GM19035 (cell line): ENCODE data around the gene NADK2.
"Not testable (repeated sequence)": the region's sequence is repeated elsewhere in the genome, so short reads cannot be mapped to it uniquely, and the experiment has no call there.

ENCODE experiments used
- ATAC-seq: cut with Tn5 transposase; IDR thresholded peaks from one replicate; pipeline ENCODE4 v1.9.1; 2021; ENCODE audit not compliant: unreplicated experiment

NADK2 gene, protein sequence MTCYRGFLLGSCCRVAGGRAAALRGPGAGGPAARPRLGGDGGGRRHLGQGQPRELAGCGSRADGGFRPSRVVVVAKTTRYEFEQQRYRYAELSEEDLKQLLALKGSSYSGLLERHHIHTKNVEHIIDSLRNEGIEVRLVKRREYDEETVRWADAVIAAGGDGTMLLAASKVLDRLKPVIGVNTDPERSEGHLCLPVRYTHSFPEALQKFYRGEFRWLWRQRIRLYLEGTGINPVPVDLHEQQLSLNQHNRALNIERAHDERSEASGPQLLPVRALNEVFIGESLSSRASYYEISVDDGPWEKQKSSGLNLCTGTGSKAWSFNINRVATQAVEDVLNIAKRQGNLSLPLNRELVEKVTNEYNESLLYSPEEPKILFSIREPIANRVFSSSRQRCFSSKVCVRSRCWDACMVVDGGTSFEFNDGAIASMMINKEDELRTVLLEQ

DNA sequence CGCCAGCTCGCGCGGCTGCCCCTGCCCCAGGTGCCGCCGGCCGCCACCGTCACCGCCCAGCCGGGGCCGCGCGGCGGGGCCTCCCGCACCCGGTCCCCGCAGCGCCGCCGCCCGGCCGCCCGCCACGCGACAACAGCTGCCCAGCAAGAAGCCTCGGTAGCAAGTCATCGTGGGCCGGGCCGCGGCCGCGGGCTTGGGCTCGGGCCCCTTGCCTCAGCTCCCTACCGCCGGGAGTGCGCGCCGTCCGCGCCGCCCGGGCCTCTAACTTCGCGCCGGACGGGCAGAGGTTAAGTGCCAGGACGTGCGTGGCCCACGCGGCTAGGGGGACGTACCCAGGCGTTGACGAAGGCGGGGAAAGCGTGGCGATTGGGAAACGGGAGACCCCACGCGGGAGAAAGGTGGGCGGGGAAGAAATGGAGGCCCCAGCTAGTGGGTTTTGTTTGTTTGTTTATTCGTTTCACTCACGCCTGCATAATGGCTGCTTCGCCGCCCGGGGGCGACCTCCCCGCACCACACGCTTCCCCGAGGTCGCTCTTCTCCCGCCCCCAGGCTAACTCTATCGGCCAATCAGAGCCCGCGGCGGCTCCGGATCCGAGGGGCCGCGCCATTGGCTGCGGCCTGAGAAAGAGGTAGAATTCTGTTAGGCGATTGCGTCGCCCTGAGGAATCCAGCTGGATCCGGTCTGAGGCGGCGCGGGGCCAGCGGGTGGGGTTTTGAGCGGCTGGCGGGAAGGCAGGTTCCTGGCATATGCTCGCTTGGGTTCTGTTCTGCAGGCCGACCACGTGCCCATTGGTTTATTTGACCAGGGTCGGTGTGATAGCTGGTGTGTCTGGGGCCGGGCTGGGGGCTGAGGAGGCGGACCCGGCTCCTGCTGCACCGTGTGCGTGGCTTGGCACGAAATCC is at the start of gene NADK2:
Gene NADK2, minus strand, starts transcription at position 295 of the 903 bp plus-strand sequence. Its CDS starts 127 bp downstream, at position 168.
- ATAC-seq = peak; percentile 89

DNA sequence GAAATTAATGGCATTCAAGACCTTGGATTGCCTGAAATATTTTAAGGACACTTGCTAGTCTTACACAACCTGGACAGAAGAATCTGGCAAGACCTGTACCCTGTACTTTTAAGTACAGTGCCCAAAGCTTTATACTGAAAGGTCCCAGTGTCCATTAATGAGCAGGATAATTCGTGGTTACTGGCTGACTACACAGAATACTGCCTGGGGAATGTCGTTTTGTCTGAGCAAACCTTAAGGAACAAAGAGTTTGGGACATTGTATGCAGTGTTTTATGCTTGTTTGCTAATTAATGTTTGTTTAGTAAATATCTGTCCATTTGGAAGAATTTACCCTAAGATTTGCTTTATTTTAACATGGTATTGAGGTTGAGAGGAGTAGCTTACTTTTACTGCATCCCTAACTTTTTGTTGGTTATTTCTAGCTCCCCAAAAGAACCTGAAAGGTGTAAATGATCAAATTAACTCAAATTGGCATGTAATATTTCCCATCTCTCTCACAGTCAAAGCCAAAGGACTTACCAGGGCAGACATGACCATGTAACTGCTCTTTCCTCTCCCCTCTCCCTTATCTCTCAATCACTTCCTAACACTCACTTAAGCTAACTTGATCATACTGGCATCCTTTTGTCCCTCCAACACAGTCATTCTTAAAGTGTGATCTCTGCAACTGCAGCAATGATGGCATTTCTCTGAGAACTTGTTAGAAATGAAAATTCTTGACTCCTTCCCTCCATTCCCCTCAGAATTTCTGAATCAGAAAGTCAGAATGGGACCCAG is 44.3 kb upstream of the NADK2 start:
- no peak for ATAC-seq

DNA sequence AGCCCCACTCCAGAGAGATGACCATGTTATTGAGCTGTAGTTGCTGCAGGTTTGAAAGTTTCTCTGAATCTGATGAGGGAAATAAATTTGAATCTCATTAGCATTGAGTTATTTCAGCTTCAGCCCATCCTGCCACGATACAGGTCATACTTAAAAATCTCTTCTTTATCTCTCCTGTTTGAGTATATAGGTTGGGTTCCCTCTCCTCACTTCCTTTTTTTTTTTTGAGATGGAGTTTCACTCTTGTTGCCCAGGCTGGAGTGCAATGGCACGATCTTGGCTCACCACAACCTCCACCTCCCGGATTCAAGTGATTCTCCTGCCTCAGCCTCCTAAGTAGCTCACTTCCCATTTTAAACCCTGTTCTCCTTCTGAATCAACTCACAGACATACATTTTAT is 42.0 kb upstream of the NADK2 start:
- not testable (repeated sequence) for ATAC-seq

DNA sequence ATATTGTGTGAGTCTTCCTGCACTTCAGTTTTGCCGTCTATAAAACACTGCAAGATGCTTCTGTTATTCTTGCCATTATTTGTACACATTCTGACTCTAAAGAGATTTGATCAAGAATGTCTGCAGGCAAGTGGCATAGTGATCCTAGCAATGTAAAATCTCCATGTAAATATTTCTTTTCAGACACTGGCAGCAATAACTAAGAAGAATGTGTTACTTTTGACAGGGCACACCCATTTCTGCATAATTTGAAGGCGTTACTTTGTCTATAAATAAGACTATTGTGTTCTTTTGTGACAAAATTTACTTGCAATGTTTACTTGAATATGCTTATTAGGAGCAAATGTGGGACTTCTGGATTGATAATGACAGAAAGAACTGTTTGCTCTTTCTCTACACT is 39.9 kb upstream of the NADK2 start:
- no peak for ATAC-seq

DNA sequence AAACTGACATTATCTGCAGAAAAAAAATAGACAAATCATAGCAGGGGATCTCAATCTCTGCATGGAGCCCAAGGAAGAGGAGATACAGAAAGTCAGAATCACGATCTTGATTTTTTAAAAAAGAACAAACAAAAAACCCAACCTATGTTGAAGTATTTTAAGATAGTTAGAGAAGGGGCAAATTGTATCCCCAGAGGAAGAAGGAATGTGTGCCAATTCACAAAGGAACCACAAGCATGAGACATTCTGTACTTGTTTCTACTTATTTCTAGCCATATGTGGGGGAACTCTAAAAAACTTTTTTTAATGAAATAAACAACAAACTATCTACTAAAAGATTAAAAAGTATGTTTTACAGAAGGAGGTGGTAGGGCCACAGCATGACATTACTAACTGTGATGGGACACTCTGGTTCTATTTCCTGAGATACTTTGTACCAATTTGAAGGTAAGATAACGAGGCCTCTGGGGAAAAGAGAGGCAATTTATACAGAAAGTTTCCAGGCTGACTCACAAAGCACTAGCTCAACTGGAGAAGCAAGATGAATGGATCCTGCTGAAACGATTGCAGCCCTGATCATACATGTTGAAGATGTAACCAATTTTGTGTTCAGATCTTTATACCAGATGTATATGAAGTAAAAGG is 37.5 kb upstream of the NADK2 start:
- ATAC-seq = no peak

DNA sequence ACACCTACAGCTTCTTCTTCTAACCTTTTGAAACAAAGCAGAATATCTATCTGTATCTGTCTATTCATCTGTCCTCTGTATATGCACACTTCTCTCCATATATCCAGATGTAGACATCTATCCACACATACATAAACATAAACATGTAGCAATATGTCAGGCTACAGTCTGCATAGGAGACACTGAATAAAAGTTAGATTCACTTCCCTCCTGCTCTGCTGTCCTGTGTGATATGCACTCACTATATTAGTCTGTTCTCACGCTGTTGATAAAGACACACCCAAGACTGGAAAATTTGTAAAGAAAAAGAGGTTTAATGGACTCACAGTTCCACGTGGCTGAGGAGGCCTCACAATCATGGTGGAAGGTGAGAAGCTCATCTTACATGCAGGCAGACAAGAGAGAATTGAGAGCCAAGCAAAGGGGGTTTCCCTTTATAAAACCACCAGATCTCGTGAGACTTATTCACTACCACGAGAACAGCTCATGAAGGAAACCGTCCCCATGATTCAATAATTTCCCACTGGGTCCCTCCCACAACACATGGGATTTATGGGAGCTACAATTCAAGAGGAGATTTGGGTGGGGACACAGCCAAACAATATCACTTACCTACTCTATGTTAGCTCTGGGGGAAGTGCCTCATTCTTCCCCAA is 35.9 kb upstream of the NADK2 start:
- ATAC-seq = no peak

DNA sequence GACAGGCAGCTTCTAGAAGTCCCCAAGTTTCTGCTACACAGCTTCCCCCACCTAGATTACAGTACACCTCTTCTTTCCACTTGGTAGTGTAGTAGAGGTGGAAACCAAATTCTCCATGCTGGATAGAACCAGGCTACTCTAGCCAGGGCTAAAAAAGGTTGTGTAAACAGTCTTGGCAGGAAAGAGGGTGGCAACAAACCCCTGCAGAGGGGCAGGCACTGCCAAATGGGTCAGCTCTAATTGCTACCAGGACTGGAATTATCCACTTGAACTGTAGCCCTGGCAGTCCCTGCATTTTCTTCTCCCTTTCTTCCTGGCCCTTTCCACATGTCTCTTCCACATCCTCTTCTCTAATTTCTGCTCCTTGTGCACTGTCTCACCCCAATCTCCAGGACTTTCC is 35.1 kb upstream of the NADK2 start:
- ATAC-seq = no peak

DNA sequence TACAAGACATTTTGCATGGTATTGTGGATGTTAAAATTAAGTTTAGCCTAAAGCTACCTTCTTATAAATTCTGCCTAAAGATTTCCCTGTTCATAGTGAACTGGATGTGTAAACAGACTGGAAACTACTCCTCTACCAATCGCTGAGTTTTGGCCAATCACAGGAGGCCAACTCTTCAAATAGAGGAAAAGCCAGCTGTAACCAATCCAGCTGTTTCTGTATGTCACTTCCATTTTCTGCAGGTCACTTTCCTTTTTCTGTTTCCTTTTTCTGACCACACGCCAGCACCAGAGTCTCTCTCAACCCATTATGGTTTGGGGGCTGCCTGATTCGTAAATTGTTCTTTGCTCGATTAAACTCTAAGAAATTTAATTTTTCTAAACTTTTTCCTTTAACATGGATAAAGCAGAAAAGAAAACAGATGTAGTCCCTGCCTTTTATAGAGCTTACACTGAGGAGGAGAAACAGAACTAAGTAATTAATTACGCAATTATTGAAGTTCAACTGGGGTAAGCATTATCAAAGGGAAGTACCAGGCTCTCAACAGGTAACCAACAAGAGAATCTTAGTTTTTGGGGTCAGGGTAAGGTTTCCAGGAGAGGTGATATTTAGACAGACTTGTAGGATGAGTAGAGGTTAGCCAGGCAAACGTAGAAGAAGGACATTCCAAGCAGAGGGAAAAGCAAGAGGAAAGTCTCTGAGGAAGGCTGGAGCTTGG is 32.2 kb upstream of the NADK2 start:
- no peak for ATAC-seq

DNA sequence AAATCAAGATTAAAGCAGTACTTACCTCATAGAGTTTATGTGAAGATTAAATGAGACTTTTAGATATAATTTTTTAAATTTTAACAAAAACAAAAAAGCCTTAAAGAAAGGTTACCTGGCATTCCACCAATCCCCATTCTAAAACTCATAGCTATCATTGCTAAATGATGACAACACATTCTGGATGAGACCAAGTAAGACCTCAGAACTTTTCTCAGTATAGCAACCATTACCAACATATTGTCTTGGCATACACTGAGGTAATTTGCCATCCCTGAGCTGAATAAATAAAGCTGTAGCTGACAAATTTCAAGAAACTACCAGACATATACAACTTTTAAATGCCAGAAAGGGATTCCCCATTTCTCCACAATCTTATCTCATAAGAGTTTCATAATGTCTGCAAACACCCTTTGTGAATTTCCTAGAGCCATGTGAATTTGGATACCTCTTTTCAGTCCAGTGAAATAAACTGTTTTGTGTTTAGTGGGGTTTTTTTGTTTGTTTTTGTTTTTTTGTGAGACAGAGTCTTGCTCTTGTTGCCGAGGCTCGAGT is 30.5 kb upstream of the NADK2 start:
- no peak for ATAC-seq

DNA sequence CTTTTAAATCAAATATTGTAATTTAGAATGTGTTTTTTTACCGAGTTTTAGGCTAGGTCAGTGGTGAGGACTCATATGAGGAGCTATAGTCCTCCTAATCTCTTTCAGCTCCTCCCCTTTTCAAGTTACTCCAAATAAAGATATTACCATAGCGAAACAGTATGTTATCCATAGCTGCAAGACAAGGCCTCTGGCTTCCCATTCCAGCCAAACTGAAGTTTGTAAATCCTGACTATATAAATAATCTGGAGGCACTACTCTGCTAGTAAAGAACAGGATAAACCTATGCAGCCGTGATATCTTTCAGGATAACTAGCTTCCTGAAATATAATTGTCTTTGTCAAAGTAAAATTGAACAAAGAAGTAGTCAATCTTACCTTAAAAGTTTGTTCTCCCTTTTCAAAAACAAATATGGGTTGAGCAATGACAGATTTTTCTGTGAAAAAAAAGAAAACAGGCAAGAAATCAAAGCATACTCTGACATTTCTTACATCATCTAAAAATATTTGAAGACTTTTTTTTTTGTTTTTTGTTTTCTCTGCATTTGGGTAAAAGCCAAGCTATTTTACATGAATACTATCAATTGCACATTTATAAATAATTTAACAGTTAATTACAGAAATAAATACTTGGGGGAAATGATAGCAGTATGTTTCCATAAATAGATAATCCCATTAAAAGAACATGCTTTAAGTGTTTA is 29.3 kb upstream of the NADK2 start:
- no peak for ATAC-seq

DNA sequence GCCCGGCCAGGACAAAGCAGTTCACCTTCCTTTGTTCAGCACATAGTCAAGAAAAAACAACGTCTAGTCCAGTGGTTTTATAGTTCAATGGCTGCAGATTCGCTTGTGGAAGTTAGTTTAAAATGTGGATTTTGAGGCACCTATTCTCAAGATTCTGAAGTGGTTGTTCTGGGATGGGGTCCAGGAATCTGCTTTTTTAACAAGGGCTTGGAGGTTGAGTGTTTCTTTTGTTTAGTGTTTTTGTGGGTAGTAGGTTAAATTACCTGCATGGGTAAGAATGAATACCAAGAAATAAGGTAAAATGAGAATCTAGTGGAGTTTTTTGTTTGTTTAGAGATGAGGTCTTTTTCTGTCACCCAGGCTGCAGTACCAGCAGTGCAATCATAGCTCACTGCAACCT is 28.4 kb upstream of the NADK2 start:
- no peak for ATAC-seq

DNA sequence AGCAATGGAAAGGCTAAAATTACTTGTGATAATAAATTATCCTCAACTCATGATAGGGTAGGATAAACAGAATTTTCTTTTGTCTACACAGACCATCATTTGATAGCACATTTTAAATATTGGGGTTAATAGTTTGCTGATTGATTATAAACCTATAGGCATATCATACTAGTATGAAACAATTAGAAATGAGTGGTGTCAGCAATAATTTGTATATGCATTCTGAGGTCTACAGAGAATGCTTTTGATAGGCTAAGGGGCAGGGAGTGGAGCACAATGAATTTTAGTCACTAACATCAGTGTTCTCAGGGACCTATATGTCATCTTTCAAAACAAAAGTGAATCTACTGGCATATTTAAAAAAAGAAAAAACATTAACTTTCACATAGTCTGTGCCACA is 27.8 kb upstream of the NADK2 start:
- no peak for ATAC-seq

DNA sequence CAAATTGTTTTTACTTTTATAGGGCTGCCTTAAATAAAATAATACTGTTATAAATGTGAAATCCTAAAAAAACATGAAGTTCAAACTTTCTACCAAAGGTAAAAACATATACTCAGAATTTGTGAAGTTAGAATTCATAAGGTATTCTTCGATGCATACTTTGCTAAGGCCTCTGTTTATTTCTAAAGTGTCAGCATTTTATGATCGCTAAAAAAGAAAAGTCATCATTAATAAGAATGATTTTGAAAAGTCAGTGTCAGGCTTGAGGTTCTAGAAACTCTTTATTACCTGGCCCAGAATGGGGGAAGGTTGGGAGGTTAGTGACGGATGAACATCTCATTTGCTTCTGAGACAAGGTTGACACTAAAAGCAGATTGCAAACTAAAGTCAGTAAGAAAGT is 26.2 kb upstream of the NADK2 start:
- ATAC-seq = no peak

DNA sequence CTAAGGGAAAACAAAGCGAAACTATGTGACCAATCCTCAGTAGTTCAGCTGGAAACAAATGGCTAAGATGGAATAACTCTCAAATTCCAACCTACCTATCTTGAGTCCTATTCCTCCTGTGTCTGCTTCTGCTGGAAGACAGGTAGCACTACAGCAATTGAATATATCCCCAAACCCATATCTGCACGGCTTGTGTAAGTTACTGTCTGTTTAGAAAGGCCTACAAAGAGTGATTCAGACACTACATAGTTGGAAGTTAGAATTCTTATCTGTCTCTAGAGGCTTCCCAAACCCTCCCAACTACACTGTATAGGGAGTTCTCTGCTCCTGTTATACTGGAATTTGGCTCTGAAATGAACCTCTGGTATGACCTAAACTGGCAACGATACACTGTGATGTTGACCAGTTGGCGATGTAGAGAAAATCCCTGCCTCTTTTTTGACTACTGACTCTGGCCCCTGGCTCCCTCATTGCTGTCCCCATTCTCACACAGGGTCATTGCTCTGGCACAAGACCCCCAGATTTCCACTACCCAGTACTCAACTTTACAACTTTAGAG is 22.6 kb upstream of the NADK2 start:
- no peak for ATAC-seq

DNA sequence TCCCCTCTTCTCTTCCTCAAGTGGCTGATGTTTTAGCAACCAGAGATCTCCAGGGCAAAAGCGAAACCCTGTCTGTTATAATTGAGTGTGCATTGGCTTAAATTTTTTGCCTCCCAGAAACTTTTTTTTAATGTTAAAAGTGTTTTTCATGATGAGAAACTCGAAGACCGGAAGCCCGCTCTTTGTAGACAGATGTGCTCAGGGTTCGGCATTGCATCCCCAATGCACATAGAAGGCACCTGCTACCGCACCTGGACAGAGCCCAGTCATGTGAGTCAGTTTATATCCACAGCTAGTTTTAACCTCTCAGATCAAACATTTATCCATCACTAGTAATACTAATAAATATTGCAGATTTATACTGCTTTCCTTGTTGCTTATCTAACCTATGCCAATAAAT is 19.5 kb upstream of the NADK2 start:
- ATAC-seq = no peak

DNA sequence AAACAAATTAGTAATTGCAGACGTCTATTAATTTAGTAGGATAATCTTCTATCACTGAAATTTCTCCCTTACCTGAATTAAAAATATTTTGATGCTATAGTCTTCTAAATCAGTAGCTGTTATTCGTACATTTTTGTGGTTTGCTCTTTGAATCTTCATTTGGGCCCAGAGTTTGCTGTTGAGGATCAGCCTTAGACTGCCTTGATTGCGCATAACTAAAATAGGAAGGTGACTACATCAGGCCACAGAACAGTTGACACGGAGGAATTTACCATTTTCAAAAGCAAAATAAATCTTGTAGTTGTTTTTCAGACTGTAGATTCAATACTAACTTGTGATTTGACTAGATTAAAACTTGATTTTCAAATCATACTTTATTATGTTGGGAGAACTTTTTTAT is 11.8 kb upstream of the NADK2 start:
- no peak for ATAC-seq

DNA sequence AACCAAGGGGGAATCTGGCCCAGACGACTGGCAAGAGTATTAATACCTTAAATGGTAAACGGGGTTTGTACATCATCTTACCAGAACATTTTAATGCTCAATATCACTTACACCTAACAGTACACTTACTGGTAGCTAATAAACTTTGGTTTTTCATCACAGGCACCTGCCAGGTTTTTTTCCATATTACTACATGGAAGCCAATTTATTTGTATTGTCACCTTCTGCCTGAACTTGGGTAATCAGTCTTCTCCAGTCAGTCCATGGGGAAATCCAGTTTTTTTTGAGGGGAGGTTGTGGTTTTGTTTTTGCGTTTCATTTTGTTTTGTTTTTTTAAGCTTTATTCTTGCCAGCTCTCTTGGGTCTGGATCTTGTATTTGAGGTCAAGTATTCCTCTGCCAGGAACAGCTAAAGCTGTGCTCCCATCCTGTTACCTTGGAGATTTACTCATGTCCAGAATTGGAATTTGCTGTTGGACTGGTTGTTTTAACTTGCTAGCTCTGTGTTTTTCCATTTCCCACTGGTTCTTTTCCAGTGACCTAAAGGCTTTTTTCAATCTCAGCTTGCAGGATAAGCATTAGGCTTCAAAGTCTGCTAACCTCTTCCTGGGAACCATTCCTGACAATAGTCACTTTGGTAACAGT is 11.1 kb upstream of the NADK2 start:
- no peak for ATAC-seq

DNA sequence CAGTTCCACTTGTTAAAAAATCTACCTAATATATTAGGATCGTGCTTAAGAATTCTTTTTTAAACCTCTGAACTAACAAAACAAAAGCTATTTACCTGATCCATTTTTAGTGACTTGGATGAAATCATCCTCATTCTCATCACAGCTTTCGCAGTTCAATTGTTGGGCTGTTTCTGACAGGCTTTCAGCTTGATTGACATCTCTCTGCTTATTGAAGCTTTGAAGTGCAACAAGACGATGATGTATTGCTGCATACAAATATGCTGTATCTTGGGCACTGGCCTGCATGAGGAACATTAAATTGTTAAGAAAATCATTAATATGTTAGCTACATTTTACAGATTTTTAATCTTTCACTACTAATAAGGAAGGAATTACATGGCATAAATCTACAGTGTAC is 9.5 kb upstream of the NADK2 start:
- no peak for ATAC-seq
